Kidney epithelial cell (primary cell): Measurements from ENCODE around the gene PLEKHA4. TPM values are rescaled to one million over a fixed set of nuclear protein-coding genes. Genes with fewer than 3 reads are reported as not detected.

ENCODE experiments used
- DNase-seq: peaks from one replicate; pipeline ENCODE4 v3.0.0-alpha.2; 2010; ENCODE audit warnings: low read depth
- H3K27me3 ChIP-seq: 2 replicates; pipeline ENCODE4 v1.6.0; 2011; ENCODE audit warnings: low read length; ENCODE audit not compliant: control insufficient read depth, insufficient read depth
- H3K36me3 ChIP-seq: 2 replicates; pipeline ENCODE4 v1.5.1; 2011; ENCODE audit warnings: low read length; ENCODE audit not compliant: control insufficient read depth, insufficient read depth
- H3K4me3 ChIP-seq: 2 replicates; pipeline ENCODE4 v1.5.1; 2011; ENCODE audit warnings: low read depth, mild to moderate bottlenecking, control low read depth, low read length
- CTCF ChIP-seq: IDR thresholded peaks from 2 replicates; pipeline ENCODE4 v1.5.1; 2011; ENCODE audit warnings: mild to moderate bottlenecking, moderate library complexity, low read length, control low read depth, inconsistent platforms; ENCODE audit not compliant: insufficient read depth, poor library complexity, severe bottlenecking
- total RNA-seq: library from RNA; depleted of rRNA; stranded (reverse); fragments of >200 nt; gene quantifications from 2 replicates; pipeline ENCODE4 v1.2.3, GENCODE V29; 2015

PLEKHA4 gene
- total RNA-seq, 1 donor from 2014 or later, result 11.1 TPM

- no peak overlapping the region for H3K4me3 ChIP-seq
- DNase-seq, result no peak
- H3K27me3 ChIP-seq, result no peaks in the 10 kb centered on the region
- peaks cover 2% of the 10 kb centered on the region for H3K36me3 ChIP-seq
- no peak for TF ChIP-seq CTCF
These were observed 61.9 kb downstream of the PLEKHA4 start for GRCh38 chr19:48806518-48806817.

GRCh38 chr19:48805452-48805851, 63.0 kb downstream of the PLEKHA4 start:
- H3K27me3 ChIP-seq, result no peaks in the 10 kb centered on the region
- TF ChIP-seq CTCF, result no peak
- H3K36me3 ChIP-seq, result peaks cover 2% of the 10 kb centered on the region
- no peak overlapping the region for H3K4me3 ChIP-seq
- no peak for DNase-seq

- TF ChIP-seq CTCF, result no peak
- Histone ChIP-seq H3K4me3 (no peak overlapping the region), H3K27me3 (no peaks in the 10 kb centered on the region), H3K36me3 (peaks cover 2% of the 10 kb centered on the region)
- no peak for DNase-seq
These were observed 63.9 kb downstream of the PLEKHA4 start for GRCh38 chr19:48804496-48804895.

GRCh38 chr19:48802623-48803022, 65.8 kb downstream of the PLEKHA4 start:
- Histone ChIP-seq H3K27me3 (no peaks in the 10 kb centered on the region), H3K36me3 (no peaks in the 10 kb centered on the region), H3K4me3 (no peak overlapping the region)
- TF ChIP-seq CTCF, result no peak
- DNase-seq, result no peak

GRCh38 chr19:48799358-48800300, 68.8 kb downstream of the PLEKHA4 start:
- no peaks in the 10 kb centered on the region for H3K36me3 ChIP-seq
- no peak for TF ChIP-seq CTCF
- no peaks in the 10 kb centered on the region for H3K27me3 ChIP-seq
- DNase-seq, result no peak
- no peak overlapping the region for H3K4me3 ChIP-seq

GRCh38 chr19:48798937-48799336, 69.5 kb downstream of the PLEKHA4 start:
- TF ChIP-seq CTCF, result no peak
- Histone ChIP-seq H3K36me3 (no peaks in the 10 kb centered on the region), H3K4me3 (no peak overlapping the region), H3K27me3 (no peaks in the 10 kb centered on the region)
- no peak for DNase-seq
